Left renal cortex interstitium (tissue), 4 donors: ENCODE measurements around the gene CBX7. TPM values are rescaled to one million over a fixed set of nuclear protein-coding genes. Genes with fewer than 3 reads are reported as not detected.
A peak's percentile ranks its signal among the peaks of the same experiment; 100 is the strongest.
"Not testable (repeated sequence)": the region's sequence is repeated elsewhere in the genome, so short reads cannot be mapped to it uniquely, and the experiment has no call there.

Experiments used
- DNase-seq, 4 donors: peaks; one replicate each; pipeline ENCODE4 v3.0.0-alpha.2; 2013; ENCODE audit warnings: low read depth in 4 of 4, low spot score in 2 of 4, missing footprints in 1 of 4
- polyA plus RNA-seq, 4 donors: library from polyadenylated mRNA; unstranded; fragments of 120-200 nt; gene quantifications; one replicate each; pipeline ENCODE4 v1.2.1, GENCODE V29; 2013; ENCODE audit not compliant: insufficient read length in 4 of 4

CBX7 gene
- polyA plus RNA-seq, 4 donors = 8.4 to 11.6 (median 10.1) TPM

DNA sequence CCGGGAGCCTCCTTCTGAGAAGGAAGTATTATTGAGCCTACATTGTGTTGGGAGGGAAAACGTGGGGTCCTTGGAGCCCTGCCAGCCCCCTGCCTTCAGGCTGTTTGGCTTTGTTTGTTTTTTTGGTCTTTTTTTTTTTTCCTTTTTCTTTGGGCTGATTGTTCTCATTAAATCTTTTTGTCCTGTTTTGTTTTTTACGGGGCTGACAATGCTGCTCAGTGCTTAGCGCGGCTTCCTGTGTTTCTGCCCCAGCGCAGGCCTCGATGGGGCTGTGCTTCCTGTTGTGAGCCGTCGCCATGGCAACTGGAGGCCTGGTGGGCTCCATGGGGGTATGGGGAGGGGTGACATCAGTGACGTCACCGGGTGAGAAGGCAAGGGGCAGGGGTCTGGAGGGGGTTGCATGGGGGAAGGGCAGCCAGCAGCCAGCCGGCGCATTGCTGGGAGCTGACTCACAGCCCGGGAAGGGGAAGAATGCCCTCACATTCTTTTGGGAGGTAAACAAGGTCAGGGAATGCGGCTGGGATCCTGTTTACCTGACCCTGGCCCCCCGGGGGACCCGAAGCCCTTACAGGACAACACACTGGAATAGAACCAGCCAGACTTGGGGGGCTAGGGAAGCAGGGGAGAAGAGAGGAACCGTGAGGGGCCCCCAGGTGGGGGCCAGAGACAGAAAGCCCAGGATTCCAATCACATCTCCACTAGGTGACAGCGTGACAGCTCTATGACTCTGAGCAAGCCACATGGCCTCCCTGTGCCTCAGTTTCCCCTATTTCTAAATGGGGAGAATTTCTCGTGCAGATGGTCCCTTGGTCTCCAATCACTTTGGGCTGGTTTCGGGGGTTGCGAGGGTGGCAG is 22.2 kb upstream of the CBX7 start:
- DNase-seq = peak in 3 of 4 donors; percentile 84 to 89 (median 86)

- DNase-seq = no peak
These were observed 21.5 kb upstream of the CBX7 start for GRCh38 chr22:39173787-39174497.

GRCh38 chr22:39173050-39173706 is 20.7 kb upstream of the CBX7 start:
- no peak for DNase-seq

DNA sequence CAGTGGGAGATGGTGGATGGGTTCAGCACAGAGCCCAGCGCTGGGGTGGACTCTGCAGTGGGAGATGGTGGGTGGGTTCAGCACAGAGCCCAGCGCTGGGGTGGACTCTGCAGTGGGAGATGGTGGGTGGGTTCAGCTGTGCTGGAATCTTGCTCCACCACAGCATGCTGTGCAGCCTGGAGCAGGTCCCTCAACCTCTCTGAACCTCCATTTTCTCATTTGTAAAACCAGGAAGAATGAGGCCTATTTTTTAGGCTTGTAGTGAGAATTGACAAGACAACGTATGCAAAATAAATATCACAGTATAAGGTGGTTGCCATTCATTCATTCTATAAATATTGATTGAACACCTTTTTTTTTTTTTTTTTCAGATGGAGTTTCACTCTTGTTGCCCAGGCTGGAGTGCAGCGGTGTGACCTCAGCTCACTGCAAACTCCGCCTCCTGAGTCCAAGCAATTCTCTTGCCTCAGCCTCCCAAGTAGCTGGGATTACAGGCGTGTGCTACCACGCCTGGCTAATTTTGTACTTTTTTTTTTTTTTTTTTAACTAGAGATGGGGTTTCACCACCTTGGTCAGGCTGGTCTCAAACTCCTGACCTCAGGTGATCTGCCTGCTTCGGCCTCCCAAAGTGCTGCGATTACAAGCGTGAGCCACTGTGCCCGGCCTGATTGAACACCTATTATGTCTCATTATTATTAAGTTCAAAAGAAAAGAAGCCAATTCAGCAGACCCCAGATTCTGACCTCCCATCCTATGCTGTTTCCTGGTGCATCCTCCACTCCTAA is 20.0 kb upstream of the CBX7 start:
- not testable (repeated sequence) for DNase-seq

DNA sequence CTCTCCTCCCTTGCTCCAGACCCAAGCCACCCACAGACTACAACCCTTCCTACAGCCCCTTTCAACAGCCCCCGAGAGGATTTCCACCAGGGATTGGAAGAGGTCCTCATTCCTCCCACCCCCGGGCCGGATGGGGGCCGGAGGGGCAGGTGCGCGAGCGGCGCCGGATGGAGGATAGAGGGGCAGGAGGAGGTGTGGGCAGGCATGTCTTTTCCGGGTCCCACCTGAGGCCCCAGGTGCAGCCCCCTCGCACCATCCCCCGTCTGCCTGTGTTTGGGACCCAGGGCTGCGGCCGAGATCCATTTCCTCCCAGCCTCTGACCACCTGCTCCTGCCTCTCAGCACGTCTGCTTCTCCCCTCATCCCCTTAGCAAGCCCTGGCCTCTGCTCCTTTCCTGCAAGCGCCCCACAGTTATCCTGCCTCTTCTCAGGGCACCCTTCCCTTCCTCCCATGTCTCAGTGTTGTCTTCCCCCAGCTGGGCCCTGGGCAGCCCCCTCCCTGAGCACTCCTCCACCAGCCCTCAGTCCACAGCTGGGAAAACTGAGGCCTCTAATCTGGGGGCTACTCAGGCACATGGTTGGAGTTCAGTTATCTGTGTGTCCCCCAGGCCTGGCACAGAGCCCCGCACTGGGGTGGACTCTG is 19.3 kb upstream of the CBX7 start:
- DNase-seq = no peak

DNA sequence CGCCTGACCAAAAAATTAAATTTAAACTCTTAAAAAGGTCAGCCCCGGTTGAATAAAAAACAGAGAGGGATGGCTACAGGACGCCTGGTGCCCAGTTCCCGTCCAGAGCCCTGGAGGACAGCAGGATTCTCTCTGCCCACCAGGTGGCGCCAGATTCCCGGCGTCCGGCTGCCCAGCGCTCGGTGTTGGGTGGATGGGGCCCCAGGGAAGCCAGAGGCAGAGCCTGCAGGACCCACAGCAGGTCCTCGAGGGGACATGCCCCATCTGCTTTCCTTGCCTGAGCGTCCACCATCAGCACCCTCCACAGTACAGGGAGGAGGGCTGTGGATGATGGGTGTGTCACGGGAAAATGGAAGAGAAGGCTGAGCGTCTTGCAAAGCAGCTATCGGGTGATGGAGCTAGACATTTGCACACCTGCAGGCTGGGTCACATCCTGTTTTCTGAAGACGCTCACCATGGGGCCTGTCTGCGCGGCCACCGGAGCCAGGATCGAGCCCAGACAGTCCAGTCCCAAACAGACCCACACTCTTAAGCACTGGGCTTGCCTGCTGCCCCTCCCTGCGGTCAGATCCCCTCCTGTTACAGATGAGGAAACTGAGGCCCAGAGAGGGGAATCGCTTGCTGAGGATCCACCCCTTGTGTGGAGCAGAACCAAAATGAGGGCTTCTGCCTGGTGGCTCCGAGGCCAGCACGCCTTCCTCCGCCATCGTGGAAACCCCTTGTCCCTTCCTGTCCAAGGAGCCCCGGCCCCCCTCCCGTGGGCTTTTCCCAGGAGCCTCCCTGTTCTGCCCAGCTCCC is 18.5 kb upstream of the CBX7 start:
- DNase-seq = peak in 1 of 4 donors; percentile 68

GRCh38 chr22:39169797-39170466 is 17.5 kb upstream of the CBX7 start:
- no peak for DNase-seq

DNA sequence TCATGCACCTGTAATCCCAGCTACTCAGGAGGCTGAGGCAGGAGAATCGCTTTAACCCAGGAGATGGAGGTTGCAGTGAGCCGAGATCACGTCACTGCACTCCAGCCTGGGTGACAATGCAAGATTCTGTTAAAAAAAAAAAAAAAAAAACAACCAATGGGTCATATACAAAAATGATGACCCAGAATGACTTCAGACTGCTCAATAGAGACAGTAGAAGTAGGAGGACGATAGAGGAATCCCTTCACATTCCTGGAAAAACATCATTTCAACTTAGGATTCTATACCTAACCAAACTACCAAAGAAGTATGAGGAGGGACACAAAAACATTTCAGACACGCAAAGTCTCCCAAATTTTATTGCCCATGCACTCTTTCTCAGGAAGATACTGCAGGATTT is 14.1 kb upstream of the CBX7 start:
- no peak for DNase-seq

DNA sequence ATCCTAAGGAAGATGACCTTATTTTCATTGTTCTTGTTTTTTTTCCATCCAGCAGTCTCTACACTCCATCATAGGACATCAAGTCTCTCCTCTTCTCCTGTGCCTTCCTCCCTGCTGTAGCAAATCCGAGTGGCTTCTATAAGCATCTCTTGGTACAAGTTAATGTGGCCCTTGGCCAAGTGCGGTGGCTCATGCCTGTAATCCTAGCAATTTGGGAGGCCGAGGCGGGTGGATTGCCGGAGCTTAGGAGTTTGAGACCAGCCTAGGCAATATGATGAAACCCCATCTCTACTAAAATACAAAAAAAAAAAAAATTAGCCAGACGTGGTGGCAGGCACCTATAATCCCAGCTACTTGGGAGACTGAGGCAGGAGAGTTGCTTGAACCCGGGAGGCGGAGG is 3.6 kb upstream of the CBX7 start:
- not testable (repeated sequence) for DNase-seq

DNA sequence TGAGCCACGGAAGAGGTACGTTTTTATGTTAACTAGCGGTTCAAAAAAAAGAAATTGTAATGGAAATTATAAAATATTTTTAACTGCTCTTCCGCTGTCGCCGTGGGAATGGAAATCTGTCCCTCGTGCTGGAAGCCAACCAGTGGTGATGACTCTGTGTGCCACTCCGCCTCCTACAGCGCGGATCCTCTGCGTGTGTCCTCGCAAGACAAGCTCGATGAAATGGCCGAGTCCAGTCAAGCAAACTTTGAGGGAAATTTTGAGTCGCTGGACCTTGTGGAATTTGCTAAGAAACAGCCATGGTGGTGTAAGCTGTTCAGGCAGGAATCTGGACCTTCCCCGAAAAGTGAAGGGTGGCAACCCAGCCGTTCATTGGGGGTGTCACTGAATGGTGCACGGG is 2.9 kb upstream of the CBX7 start:
- DNase-seq = no peak

GRCh38 chr22:39153220-39153717 is 789 bp upstream of the CBX7 start:
- no peak for DNase-seq

DNA sequence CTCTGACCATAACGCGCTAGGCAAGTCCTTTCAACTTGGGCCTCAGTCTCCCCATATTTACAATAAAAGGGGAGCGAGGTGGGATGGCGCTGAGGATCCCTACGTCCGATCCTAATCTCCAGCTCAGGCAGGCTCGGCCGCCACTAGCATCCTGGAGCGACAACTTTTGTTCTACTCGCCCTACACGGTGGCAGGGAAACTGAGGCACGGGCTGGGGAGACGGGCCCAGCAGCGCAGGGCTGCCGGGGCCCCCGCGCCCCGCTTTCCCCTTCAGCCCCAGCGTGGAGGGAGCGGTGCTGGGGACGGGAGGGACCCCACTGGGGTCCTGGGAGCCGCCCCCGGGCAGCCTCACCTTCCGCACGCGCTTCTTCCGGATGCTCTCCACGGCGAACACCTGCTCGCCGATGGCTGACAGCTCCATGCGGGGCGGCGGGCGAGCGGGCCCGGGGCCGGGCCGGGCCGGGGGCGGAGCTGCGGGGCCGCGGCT is 413 bp downstream of the CBX7 start:
- no peak for DNase-seq

DNA sequence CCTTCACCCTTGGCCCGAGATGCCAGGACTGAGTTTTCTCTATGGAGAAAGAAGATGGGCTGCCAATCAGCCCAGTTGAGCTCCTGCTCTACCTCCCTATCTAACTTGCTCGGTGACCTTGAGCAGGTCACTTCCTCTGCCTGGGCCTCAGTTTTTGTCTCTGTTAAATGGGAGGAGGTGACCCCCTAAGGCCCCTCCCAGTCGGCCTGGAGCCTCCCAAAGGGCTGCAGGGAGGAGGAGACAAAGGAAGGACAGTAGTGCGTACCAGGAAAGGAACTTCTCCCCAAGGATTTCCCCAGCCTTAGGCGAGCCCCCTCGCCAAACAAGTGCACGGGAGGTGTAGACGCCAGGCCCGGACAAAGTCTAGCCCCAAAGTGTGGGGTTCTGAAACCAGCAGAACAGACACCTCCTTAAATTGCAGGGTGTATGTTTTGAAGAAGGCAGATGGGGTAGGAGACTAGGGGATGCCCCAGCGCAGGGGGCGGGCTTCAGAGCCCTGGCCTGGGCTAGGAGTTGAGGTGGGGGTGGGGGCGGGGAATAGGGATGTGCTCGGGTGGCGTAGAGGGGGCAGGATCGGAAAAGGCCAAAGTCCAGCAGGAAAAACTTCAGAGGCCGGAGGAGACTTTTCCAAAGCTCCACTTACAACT is 1.0 kb downstream of the CBX7 start:
- DNase-seq = no peak

DNA sequence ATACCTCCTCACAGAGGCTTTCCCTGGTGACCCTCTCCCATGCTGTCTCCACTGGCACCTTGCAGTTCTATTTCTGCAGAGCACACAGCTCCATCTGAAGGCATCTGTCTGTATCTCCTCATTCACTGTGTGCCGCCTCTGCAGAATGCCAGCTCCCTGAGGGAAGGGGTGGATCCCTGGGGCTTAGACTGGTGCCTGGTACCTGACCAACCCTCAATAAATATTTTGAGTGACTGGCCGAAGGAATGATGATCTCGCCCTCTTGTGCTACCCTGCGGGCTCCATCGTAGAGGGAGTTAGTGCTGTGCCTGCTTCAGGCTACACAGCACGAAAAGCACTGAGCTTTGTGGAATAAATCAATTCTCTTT is 1.6 kb downstream of the CBX7 start:
- no peak for DNase-seq

- no peak for DNase-seq
These were observed 2.3 kb downstream of the CBX7 start for GRCh38 chr22:39149915-39150847.

GRCh38 chr22:39148727-39149535 is 3.5 kb downstream of the CBX7 start:
- DNase-seq = no peak
